ENCODE results near the gene RAB7A.

DNA sequence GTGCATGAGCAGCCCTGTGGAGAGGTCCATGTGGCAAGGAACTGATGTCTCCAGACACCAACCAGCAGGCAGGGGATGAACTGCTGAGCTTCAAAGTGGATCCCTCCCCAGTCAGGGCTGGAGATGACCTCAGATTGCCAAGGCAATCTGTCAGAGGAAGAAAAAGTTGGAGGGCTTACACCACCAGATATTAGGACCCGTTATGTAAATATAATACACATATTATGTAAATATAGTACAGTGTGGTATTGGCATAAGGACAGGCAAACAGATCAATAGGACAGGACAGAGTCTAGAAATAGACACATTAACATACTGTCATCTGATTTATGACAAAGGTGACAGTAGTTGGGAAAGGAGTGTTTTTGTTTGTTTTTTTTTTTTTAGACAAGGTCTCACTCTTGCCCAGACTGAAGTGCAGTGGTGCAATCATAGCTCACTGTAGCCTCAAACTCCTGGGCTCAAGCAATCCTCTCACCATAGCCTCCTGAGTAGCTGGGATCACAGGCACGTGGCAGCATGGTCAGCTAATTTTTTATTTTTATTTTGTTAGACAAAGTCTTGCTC lies 18.0 kb upstream of the RAB7A start:
- TF ChIP-seq, protein P1, sequence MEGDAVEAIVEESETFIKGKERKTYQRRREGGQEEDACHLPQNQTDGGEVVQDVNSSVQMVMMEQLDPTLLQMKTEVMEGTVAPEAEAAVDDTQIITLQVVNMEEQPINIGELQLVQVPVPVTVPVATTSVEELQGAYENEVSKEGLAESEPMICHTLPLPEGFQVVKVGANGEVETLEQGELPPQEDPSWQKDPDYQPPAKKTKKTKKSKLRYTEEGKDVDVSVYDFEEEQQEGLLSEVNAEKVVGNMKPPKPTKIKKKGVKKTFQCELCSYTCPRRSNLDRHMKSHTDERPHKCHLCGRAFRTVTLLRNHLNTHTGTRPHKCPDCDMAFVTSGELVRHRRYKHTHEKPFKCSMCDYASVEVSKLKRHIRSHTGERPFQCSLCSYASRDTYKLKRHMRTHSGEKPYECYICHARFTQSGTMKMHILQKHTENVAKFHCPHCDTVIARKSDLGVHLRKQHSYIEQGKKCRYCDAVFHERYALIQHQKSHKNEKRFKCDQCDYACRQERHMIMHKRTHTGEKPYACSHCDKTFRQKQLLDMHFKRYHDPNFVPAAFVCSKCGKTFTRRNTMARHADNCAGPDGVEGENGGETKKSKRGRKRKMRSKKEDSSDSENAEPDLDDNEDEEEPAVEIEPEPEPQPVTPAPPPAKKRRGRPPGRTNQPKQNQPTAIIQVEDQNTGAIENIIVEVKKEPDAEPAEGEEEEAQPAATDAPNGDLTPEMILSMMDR (IDR thresholded peaks at IDR 0.05), result no peak
- no peak for TF ChIP-seq POLR2A (IDR thresholded peaks at IDR 0.05)
